CD4-positive, alpha-beta memory T cell (primary cell): ENCODE measurements around the gene MIAT. TPM values are rescaled to one million over a fixed set of nuclear protein-coding genes. Genes with fewer than 3 reads are reported as not detected.

Source experiments
- CTCF ChIA-PET: fragments of 350-600 bp; sonication (Branson Sonifier 250); formaldehyde crosslinking; loops from one replicate; lab custom pipeline; 2021; ENCODE audit warnings: inconsistent platforms; ENCODE audit not compliant: partially characterized antibody; lab: Charles Lee
- POLR2A ChIA-PET: fragments of 350-600 bp; sonication (Branson Sonifier 250); formaldehyde crosslinking; loops from one replicate; lab custom pipeline; 2021; ENCODE audit not compliant: partially characterized antibody; lab: Charles Lee
- DNase-seq, 5 donors: peaks; one replicate each; pipeline versions ENCODE4 v3.0.0 to v3.0.0-alpha.2; 2020 to 2022; ENCODE audit warnings: mixed read lengths in 1 of 5
- H3K27ac ChIP-seq: one replicate; pipeline ENCODE4 v1.7.0; 2013; ENCODE audit warnings: low read depth, low read length
- H3K27me3 ChIP-seq: 2 replicates; pipeline ENCODE4 v1.7.0; 2013; ENCODE audit warnings: mild to moderate bottlenecking, low read length, moderate library complexity; ENCODE audit not compliant: insufficient read depth
- H3K36me3 ChIP-seq: 2 replicates; pipeline ENCODE4 v1.7.0; 2013; ENCODE audit warnings: mild to moderate bottlenecking, low read length, moderate library complexity; ENCODE audit not compliant: insufficient read depth
- H3K4me1 ChIP-seq: 2 replicates; pipeline ENCODE4 v1.7.0; 2013; ENCODE audit warnings: mild to moderate bottlenecking, low read length, moderate library complexity; ENCODE audit not compliant: insufficient read depth
- H3K4me3 ChIP-seq, 2 donors: one replicate each; pipeline ENCODE4 v1.7.0; 2013; ENCODE audit warnings: low read length in 2 of 2, mild to moderate bottlenecking in 1 of 2
- H3K9me3 ChIP-seq, 2 donors: one replicate each; pipeline ENCODE4 v1.7.0; 2013; ENCODE audit warnings: low read length in 2 of 2, control low read depth in 1 of 2; ENCODE audit not compliant: control insufficient read depth in 1 of 2
- H3K27ac Mint-ChIP-seq, 7 donors: one replicate each; pipeline ENCODE4 v1.8.0; 2020 to 2021; ENCODE audit warnings: mixed read lengths in 7 of 7, mild to moderate bottlenecking in 6 of 7, inconsistent platforms in 3 of 7, moderate library complexity in 3 of 7
- H3K27me3 Mint-ChIP-seq, 2 donors: one replicate each; pipeline ENCODE4 v1.8.0; 2020 to 2021; ENCODE audit warnings: mixed read lengths in 2 of 2
- H3K36me3 Mint-ChIP-seq, 2 donors: one replicate each; pipeline ENCODE4 v1.8.0; 2020 to 2021; ENCODE audit warnings: mixed read lengths in 2 of 2, inconsistent platforms in 1 of 2, mild to moderate bottlenecking in 1 of 2
- H3K4me1 Mint-ChIP-seq, 4 donors: one replicate each; pipeline ENCODE4 v1.8.0; 2020 to 2021; ENCODE audit warnings: mixed read lengths in 4 of 4, mild to moderate bottlenecking in 1 of 4
- H3K4me3 Mint-ChIP-seq, 8 donors: one replicate each; pipeline ENCODE4 v1.8.0; 2020 to 2021; ENCODE audit warnings: mixed read lengths in 8 of 8, mild to moderate bottlenecking in 7 of 8, moderate library complexity in 6 of 8, inconsistent platforms in 3 of 8
- H3K9me3 Mint-ChIP-seq, 8 donors: one replicate each; pipeline ENCODE4 v1.8.0; 2020 to 2021; ENCODE audit warnings: mixed read lengths in 8 of 8, mild to moderate bottlenecking in 5 of 8, inconsistent platforms in 3 of 8, moderate library complexity in 1 of 8
- intact Hi-C: fragments of 100-400 bp; cut with micrococcal nuclease; formaldehyde crosslinking; loops from one replicate; pipeline ENCODE4 v1.15.1; 2023
- polyA plus RNA-seq, 2 donors: library from polyadenylated mRNA; unstranded; fragments of 300-500 nt; fragmentation: Illumina TruSeq; gene quantifications; one replicate each; pipeline ENCODE4 v1.2.3, GENCODE V29; 2021
- total RNA-seq, 2 experiments: library from RNA; stranded (reverse); gene quantifications; one replicate each; pipeline ENCODE4 v1.2.3, GENCODE V29; 2021

The MIAT gene
- total and polyA plus RNA-seq, 4 experiments from 2014 or later = 0.54 to 270 (median 132) TPM

- POLR2A ChIA-PET = no interaction called here
- no peaks in the 10 kb centered on the region for H3K27me3 ChIP-seq
- H3K4me1 Mint-ChIP-seq = peaks cover 40 to 64% (median 51%) of the 10 kb centered on the region in 4 donors
- no peaks in the 10 kb centered on the region for H3K9me3 Mint-ChIP-seq
- DNase-seq = no peak
- H3K4me3 ChIP-seq = no peak overlapping the region
- intact Hi-C loops = no loop called here
- H3K4me3 Mint-ChIP-seq = no peak overlapping the region
- H3K27me3 Mint-ChIP-seq = no peaks in the 10 kb centered on the region
- peaks cover 41 to 48% of the 10 kb centered on the region in 2 donors for H3K36me3 Mint-ChIP-seq
- CTCF ChIA-PET = interaction anchor here (1.0 to 2.0 kb wide), 2 partner anchors 10 to 1123 kb away, joined by 3 to 6 read pairs; no protein-coding TSS in a partner anchor
- peaks cover 30% of the 10 kb centered on the region for H3K36me3 ChIP-seq
- no peak overlapping the region for H3K27ac ChIP-seq
- peak overlapping the region in 1 of 7 donors; percentile 24 for H3K27ac Mint-ChIP-seq
- no peaks in the 10 kb centered on the region for H3K9me3 ChIP-seq
- peaks cover 32% of the 10 kb centered on the region for H3K4me1 ChIP-seq
Measured at GRCh38 chr22:26681395-26681821, 24.0 kb downstream of the MIAT start.

- H3K27me3 ChIP-seq = no peaks in the 10 kb centered on the region
- Mint-ChIP-seq H3K4me3 (no peak overlapping the region), H3K4me1 (peaks cover 39 to 65% (median 48%) of the 10 kb centered on the region in 4 donors), H3K36me3 (peaks cover 44 to 55% of the 10 kb centered on the region in 2 donors), H3K27ac (peak overlapping the region in 5 of 7 donors; percentile 35 to 67 (median 44)), H3K9me3 (no peaks in the 10 kb centered on the region), H3K27me3 (no peaks in the 10 kb centered on the region)
- DNase-seq = no peak
- no peak overlapping the region for H3K4me3 ChIP-seq
- ChIA-PET POLR2A (interaction anchor here (1.8 kb wide), 1 partner anchor 10 kb away, joined by 11 read pairs; no protein-coding TSS in a partner anchor), CTCF (no interaction called here)
- no peak overlapping the region for H3K27ac ChIP-seq
- peaks cover 25% of the 10 kb centered on the region for H3K36me3 ChIP-seq
- no peaks in the 10 kb centered on the region for H3K9me3 ChIP-seq
- intact Hi-C loops = no loop called here
- H3K4me1 ChIP-seq = peaks cover 17% of the 10 kb centered on the region
Measured at GRCh38 chr22:26684168-26684567, 26.8 kb downstream of the MIAT start.

DNA sequence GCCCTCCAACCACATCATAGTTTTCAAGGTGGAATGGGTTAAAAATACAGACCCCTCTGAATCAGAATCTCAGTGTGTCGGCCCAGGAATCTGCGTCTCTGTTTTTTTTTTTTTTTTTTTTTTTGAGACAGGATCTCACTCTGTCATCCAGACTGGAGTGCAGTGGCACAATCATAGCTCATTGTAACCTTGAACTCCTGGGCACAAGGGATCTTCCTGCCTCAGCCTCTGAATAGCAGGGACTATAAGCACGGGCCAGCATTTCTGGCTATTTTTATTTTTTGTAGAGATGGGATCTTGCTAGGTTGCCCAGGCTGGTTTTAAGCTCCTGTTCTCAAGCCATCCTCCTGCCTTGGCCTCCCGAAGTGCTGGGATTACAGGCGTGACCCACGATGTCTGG lies 28.2 kb downstream of the MIAT start:
- Histone ChIP-seq H3K4me1 (peaks cover 24% of the 10 kb centered on the region), H3K9me3 (no peaks in the 10 kb centered on the region), H3K36me3 (peaks cover 18% of the 10 kb centered on the region), H3K27me3 (no peaks in the 10 kb centered on the region), H3K27ac (no peak overlapping the region), H3K4me3 (no peak overlapping the region)
- H3K4me3 Mint-ChIP-seq = no peak overlapping the region
- H3K27me3 Mint-ChIP-seq = no peaks in the 10 kb centered on the region
- peaks cover 43 to 68% (median 52%) of the 10 kb centered on the region in 4 donors for H3K4me1 Mint-ChIP-seq
- no peak for DNase-seq
- intact Hi-C loops = no loop called here
- peaks cover 45 to 52% of the 10 kb centered on the region in 2 donors for H3K36me3 Mint-ChIP-seq
- H3K27ac Mint-ChIP-seq = no peak overlapping the region
- H3K9me3 Mint-ChIP-seq = no peaks in the 10 kb centered on the region
- ChIA-PET POLR2A (no interaction called here), CTCF (no interaction called here)

DNA sequence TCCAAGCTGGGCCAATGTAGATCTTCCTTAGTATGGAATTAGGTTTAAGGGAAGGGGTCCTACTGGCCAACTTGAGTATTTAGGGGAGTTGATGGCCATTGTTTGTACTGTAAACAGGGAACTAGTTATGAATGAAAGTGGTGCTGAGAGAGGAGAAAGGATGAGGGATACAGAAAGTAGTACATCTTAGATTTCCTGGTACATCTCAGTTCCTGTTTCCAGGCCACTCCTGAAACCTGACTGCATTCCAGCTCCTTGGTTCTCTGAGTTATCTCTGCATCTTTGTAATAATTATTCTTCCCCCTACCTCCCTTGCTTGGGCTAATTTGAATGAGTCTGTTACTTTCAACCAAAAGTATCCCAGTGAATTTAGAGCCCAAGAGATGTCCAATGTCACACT lies 30.1 kb downstream of the MIAT start:
- ChIA-PET POLR2A (interaction anchor here (0.9 kb wide), 1 partner anchor 14 kb away, joined by 4 read pairs; no protein-coding TSS in a partner anchor), CTCF (no interaction called here)
- H3K36me3 Mint-ChIP-seq = peaks cover 36 to 49% of the 10 kb centered on the region in 2 donors
- H3K4me3 ChIP-seq = no peak overlapping the region
- H3K9me3 Mint-ChIP-seq = no peaks in the 10 kb centered on the region
- H3K27ac ChIP-seq = no peak overlapping the region
- peaks cover 41% of the 10 kb centered on the region for H3K4me1 ChIP-seq
- no peak overlapping the region for H3K4me3 Mint-ChIP-seq
- intact Hi-C loops = no loop called here
- no peaks in the 10 kb centered on the region for H3K9me3 ChIP-seq
- H3K36me3 ChIP-seq = peaks cover 4% of the 10 kb centered on the region
- peaks cover 51 to 85% (median 67%) of the 10 kb centered on the region in 4 donors for H3K4me1 Mint-ChIP-seq
- no peaks in the 10 kb centered on the region for H3K27me3 Mint-ChIP-seq
- DNase-seq = no peak
- H3K27ac Mint-ChIP-seq = peak overlapping the region in 2 of 7 donors; percentile 4 to 37
- H3K27me3 ChIP-seq = no peaks in the 10 kb centered on the region

DNA sequence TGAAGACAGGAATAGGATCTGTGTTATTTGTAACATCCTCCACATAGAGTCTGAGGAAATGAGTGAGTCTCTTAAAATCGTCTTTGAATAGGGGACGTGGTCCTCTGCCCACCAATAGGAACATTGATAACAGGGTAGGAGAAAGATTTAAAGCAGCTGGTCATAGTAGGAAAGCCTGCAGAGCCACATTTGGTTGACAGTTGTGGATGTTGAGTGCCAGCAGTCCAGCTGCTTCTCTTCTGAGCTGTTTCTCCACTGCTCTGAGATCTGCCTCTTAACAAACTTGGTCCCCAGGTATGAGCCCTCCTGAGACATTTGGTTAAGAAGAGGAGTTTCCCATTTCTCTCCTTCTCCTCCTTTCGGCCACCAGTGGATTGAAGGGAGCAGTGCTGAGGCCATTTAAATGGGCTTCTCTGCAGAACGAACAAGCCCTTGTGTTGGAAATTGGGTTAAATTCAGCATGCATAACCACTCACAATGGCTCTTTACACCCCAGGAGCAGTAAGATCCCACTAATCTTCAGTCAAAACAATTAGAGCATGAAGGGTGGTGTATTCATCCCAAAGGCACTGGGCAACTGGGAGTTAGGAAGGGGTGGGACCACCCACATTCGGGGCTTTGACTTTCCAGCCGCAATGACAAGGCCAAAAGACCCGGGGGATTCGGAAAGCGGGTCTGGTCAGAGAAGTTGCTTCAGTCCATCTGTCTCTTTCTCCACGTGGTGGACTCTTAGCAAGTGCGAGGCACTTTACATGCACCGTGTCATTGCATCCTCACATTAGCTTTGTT lies 32.3 kb downstream of the MIAT start:
- Mint-ChIP-seq H3K4me3 (no peak overlapping the region), H3K27ac (peak overlapping the region in 5 of 7 donors; percentile 18 to 81 (median 58)), H3K4me1 (peaks cover 44 to 79% (median 66%) of the 10 kb centered on the region in 4 donors), H3K27me3 (no peaks in the 10 kb centered on the region), H3K36me3 (peaks cover 39 to 56% of the 10 kb centered on the region in 2 donors), H3K9me3 (peaks cover 0 to 3% (median 0%) of the 10 kb centered on the region in 8 donors)
- intact Hi-C loops = loop anchor here (5.0 kb wide), 1 partner anchor 1113 kb away; the partner anchor contains the start of gene MN1
- peaks cover 49% of the 10 kb centered on the region for H3K4me1 ChIP-seq
- POLR2A ChIA-PET = interaction anchor here (4.0 kb wide), 1 partner anchor 17 kb away, joined by 27 read pairs; no protein-coding TSS in a partner anchor
- no peak overlapping the region for H3K4me3 ChIP-seq
- DNase-seq = no peak
- CTCF ChIA-PET = interaction anchor here (2.0 to 2.2 kb wide), 2 partner anchors 8 to 11 kb away, joined by 6 read pairs; no protein-coding TSS in a partner anchor
- H3K27ac ChIP-seq = no peak overlapping the region
- H3K27me3 ChIP-seq = no peaks in the 10 kb centered on the region
- no peaks in the 10 kb centered on the region for H3K9me3 ChIP-seq
- peaks cover 5% of the 10 kb centered on the region for H3K36me3 ChIP-seq

DNA sequence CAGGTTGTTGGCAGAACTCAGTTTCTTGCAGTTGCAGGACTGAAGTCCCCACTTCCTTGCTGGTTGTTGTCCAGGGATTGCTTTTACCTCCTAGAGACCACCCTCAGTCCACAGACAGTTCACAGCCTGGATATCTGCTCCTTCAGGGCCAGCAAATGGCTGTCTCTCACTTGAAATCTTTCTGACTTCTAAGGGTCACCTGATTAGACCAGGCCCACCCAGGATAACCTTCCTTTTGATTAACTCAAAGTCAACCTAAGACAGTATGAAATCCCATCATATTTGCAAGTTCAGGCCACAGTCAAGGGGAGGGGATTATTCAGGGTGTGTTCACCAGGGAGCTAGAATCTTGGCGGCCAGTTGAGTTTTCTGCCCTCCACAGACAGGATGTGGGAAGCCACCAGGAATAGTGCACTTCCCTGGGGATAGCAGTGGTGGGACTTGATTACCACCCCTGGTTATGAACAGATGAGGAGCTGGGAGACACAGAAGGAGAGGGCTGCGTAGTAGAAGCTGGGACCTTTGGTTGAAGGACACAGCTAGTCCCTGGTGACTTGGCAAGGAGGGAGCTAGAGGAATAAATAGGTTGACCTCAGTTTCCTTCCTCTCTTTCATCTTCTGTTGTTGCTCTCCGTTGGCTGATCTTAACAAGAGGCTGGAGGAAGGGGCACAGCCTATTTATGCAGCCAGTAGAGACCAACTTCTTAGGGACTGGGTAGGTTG lies 33.4 kb downstream of the MIAT start:
- no peak for DNase-seq
- Histone ChIP-seq H3K36me3 (peaks cover 5% of the 10 kb centered on the region), H3K27me3 (no peaks in the 10 kb centered on the region), H3K4me3 (peak overlapping the region in 1 of 2 donors; percentile 14), H3K9me3 (no peaks in the 10 kb centered on the region), H3K4me1 (peaks cover 49% of the 10 kb centered on the region), H3K27ac (no peak overlapping the region)
- peaks cover 0 to 3% (median 0%) of the 10 kb centered on the region in 8 donors for H3K9me3 Mint-ChIP-seq
- H3K4me3 Mint-ChIP-seq = peak overlapping the region; percentile 37 to 77 (median 64)
- POLR2A ChIA-PET = interaction anchor here (1.1 to 4.0 kb wide), 4 partner anchors 12 to 207 kb away, joined by 3 to 27 read pairs (median 6); partner anchors contain the start of genes HPS4 and SRRD
- H3K4me1 Mint-ChIP-seq = peaks cover 44 to 83% (median 69%) of the 10 kb centered on the region in 4 donors
- H3K36me3 Mint-ChIP-seq = peaks cover 50 to 64% of the 10 kb centered on the region in 2 donors
- H3K27ac Mint-ChIP-seq = peak overlapping the region; percentile 12 to 87 (median 49)
- CTCF ChIA-PET = interaction anchor here (1.0 to 4.0 kb wide), 3 partner anchors 9 to 17 kb away, joined by 3 to 24 read pairs (median 6); no protein-coding TSS in a partner anchor
- H3K27me3 Mint-ChIP-seq = no peaks in the 10 kb centered on the region
- intact Hi-C loops = loop anchor here (5.0 kb wide), 1 partner anchor 1111 kb away; the partner anchor contains the start of gene MN1
